K562 (cell line): Measurements from ENCODE around the gene C2CD2L. TPM values are rescaled to one million over a fixed set of nuclear protein-coding genes. Genes with fewer than 3 reads are reported as not detected.

Experiments used
- BMI1 ChIP-seq: fragments of 150-350 bp; IDR thresholded peaks from 2 replicates; pipeline ENCODE4 v1.6.1; 2014; ENCODE audit warnings: low read length
- CEBPB ChIP-seq: fragments of 450-650 bp; IDR thresholded peaks from 2 replicates; pipeline ENCODE4 v1.6.1; 2016; ENCODE audit warnings: missing genetic modification characterization, missing compliant biosample characterization
- CUX1 ChIP-seq: fragments of 200-800 bp; sonication (Bioruptor generic); IDR thresholded peaks from 2 replicates; pipeline ENCODE4 v1.6.1; 2016; ENCODE audit warnings: missing genetic modification characterization, missing compliant biosample characterization
- HMBOX1 ChIP-seq: sonication (generic); IDR thresholded peaks from 2 replicates; pipeline ENCODE4 v1.6.1; 2016
- HOXB6 ChIP-seq: fragments of 250-450 bp; sonication (Bioruptor Pico); IDR thresholded peaks from 2 replicates; pipeline ENCODE4 v1.5.1; 2022; ENCODE audit warnings: mild to moderate bottlenecking, borderline replicate concordance
- KLF16 ChIP-seq: IDR thresholded peaks from 2 replicates; pipeline ENCODE4 v1.6.1; 2016; ENCODE audit warnings: antibody characterized with exemption
- MAFF ChIP-seq: IDR thresholded peaks from 2 replicates; pipeline ENCODE4 v1.6.1; 2012; ENCODE audit warnings: low read length, improper control_type of control experiment
- MLLT1 ChIP-seq, 2 experiments: fragments of 450-650 bp; IDR thresholded peaks; 2 replicates each; pipeline ENCODE4 v1.6.1; 2016
- MYC ChIP-seq, 2 experiments: fragments of 250-450 bp in 1 of 2; sonication (Bioruptor Pico) in 1 of 2; IDR thresholded peaks; 2 replicates each; pipeline versions ENCODE4 v1.5.1 to v1.6.1; 2012 to 2021; ENCODE audit warnings: low read depth in 2 of 2, borderline replicate concordance in 1 of 2, improper control_type of control experiment in 1 of 2, low read length in 1 of 2, mild to moderate bottlenecking in 1 of 2, moderate library complexity in 1 of 2
- SETDB1 ChIP-seq: IDR thresholded peaks from one replicate; pipeline ENCODE4 v1.6.1; 2012; ENCODE audit warnings: low read length, control low read depth, inconsistent platforms
- ZBTB1 ChIP-seq: sonication (generic); formaldehyde crosslinking; IDR thresholded peaks from 2 replicates; pipeline ENCODE4 v1.8.1; 2023; ENCODE audit warnings: missing genetic modification reagents, low read depth, mild to moderate bottlenecking, borderline replicate concordance
- ZC3H8 ChIP-seq: fragments of 450-650 bp; IDR thresholded peaks from 2 replicates; pipeline ENCODE4 v1.6.1; 2017
- ZFP91 ChIP-seq: sonication (generic); formaldehyde crosslinking; IDR thresholded peaks from 2 replicates; pipeline ENCODE4 v1.8.0; 2022; ENCODE audit warnings: mild to moderate bottlenecking, missing genetic modification reagents
- ZKSCAN3 ChIP-seq: fragments of 250-450 bp; sonication (Bioruptor Pico); IDR thresholded peaks from 2 replicates; pipeline ENCODE4 v1.4.0; 2020
- ZNF121 ChIP-seq: sonication (generic); formaldehyde crosslinking; conservative IDR thresholded peaks from 2 replicates; pipeline ENCODE4 v1.8.0; 2022; ENCODE audit warnings: missing genetic modification reagents
- ZNF311 ChIP-seq: fragments of 250-450 bp; sonication (Bioruptor Pico); IDR thresholded peaks from 2 replicates; pipeline ENCODE4 v1.4.0; 2020; ENCODE audit warnings: mild to moderate bottlenecking, moderate library complexity
- ZNF780A ChIP-seq: fragments of 250-450 bp; sonication (Bioruptor Pico); IDR thresholded peaks from 2 replicates; pipeline ENCODE4 v1.5.0; 2021; ENCODE audit warnings: mild to moderate bottlenecking
- ZZZ3 ChIP-seq: fragments of 450-650 bp; IDR thresholded peaks from 2 replicates; pipeline ENCODE4 v1.6.1; 2016; ENCODE audit warnings: antibody characterized with exemption, mild to moderate bottlenecking, moderate library complexity
- polyA plus RNA-seq, 8 experiments: library from polyadenylated mRNA; depleted of rRNA in 4 of 8; stranded (reverse) in 5 of 8; unstranded in 3 of 8; fragments of >200 nt; fragmentation: Nextera tagmentation in 2 of 8; fragmentation: Illumina TruSeq in 1 of 8; extraction: Ambion mirVana in 2 of 8; extraction: Trizol in 1 of 8; gene quantifications; 2 replicates each; pipeline versions ENCODE4 v1.2.1 to v1.2.3, GENCODE V29; 2011 to 2014; ENCODE audit warnings: inconsistent platforms in 1 of 8, missing spikeins in 1 of 8
- total RNA-seq, 7 experiments: library from RNA; depleted of rRNA in 6 of 7; stranded (reverse); fragments of >200 nt in 6 of 7; fragmentation: Illumina TruSeq in 2 of 7; extraction: Trizol in 2 of 7; gene quantifications; 2 replicates each; pipeline versions ENCODE4 v1.2.1 to v1.2.3, GENCODE V29; 2011 to 2021; ENCODE audit warnings: low replicate concordance in 1 of 7
- TF ChIP-seq, protein P1 (sequence below): sonication (generic); formaldehyde crosslinking; IDR thresholded peaks from 2 replicates; pipeline ENCODE4 v1.5.0; 2020; ENCODE audit warnings: missing genetic modification reagents

C2CD2L gene
- total and polyA plus RNA-seq, 9 of the 15 experiments (the other 6 are each of a cell fraction or from before 2014, with no cell fraction given) = 0.66 to 41.2 (median 14.8) TPM

DNA sequence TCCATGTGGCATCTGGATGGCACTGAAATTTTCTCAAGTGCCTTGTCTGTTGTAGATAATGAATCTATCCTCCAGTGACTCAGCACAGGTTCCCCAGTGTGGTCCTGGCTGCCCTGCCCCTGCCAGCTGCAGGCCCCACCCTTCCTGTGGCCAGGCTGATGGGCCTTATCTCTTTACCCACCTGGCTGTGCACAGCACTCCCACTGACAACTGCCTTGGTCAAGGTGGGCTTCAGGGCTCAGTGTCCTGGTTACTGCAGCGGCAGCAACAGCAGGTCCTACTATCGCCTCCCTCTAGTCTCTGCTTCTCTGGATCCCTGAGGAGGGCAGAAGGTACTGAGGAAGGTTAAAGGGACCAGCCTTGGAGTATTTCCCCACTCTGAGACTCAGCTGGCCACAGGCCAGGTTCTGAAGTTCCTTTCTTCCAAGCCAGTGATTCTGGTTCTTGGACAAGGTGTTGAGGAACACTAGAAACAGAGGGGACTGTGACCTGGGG lies 19.4 kb upstream of the C2CD2L start (continued):
- TF ChIP-seq CEBPB (tag) (peak; percentile 33; the same call in 1 of the 2 replicates), SETDB1 (no peak), MAFF (peak; percentile 86), ZZZ3 (no peak), HOXB6 (CRISPR knock-in tag) (no peak), ZNF121 (CRISPR knock-in tag) (no peak), MLLT1 (IDR thresholded peaks at IDR 0.05) (peak; percentile 63 to 64), ZFP91 (0 out of 2 replicates have a peak, but pooled peaks have one; percentile 72), ZNF311 (CRISPR knock-in tag) (peak; percentile 69; the same call in 1 of the 2 replicates), BMI1 (no peak), ZKSCAN3 (CRISPR knock-in tag) (no peak), ZNF780A (no peak), ZC3H8 (0 out of 2 replicates have a peak, but pooled peaks have one; percentile 17), HMBOX1 (peak; percentile 53), CUX1 (no peak; the same call in 1 of the 2 replicates), KLF16 (peak; percentile 99), ZBTB1 (0 out of 2 replicates have a peak, but pooled peaks have one; percentile 17), MYC (IDR thresholded peaks at IDR 0.05; ENCODE audit: low read depth, low read length) (peak; percentile 63; the same call in 1 of the 2 replicates), MYC (CRISPR knock-in tag; IDR thresholded peaks at IDR 0.05; ENCODE audit: borderline replicate concordance, low read depth) (no peak)
- TF ChIP-seq, protein P1, sequence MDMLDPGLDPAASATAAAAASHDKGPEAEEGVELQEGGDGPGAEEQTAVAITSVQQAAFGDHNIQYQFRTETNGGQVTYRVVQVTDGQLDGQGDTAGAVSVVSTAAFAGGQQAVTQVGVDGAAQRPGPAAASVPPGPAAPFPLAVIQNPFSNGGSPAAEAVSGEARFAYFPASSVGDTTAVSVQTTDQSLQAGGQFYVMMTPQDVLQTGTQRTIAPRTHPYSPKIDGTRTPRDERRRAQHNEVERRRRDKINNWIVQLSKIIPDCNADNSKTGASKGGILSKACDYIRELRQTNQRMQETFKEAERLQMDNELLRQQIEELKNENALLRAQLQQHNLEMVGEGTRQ (CRISPR knock-in tag) = no peak
